Measurements from ENCODE around the gene SPTLC2. TPM values are rescaled to one million over a fixed set of nuclear protein-coding genes. Genes with fewer than 3 reads are reported as not detected.

The SPTLC2 gene
- total RNA-seq, 4 donors from 2014 or later, result 23.5 to 73.6 (median 52.3) TPM

DNA sequence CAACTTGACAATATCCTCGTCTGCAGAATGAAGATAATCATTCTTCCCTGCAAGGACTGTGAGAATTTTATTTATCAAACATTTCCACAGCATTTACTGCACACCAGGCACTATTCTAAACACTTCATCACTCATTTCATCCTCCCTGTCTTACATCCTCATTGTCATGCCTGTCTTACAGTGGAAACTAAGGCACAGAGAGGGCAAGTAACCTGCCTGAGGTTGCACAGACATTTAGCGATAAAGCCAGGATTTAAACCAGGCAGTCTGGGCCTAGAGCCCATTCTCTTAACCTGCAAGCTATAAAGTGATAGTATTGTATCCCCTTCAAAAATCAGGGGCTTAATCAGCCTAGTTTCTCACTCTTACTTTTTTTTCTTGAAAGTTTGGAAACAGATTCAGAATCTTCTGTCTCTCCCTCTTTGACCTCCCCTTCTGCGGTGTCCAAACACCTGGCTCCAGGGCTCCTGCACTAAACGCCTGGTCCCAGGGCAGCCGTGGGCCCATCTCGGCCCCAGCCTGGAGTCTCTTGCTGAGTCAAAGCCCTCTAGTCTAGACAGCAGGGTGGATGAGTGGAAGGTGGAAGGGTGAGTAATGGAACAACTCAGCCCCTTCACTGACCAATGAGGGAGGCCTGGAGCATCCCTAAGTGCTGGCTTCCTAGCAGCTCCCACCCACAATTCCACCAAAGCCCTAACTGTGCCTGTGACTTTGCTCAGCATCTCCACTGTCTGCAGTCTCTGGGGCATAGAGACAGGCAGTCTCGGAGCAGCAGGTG is 130.3 kb downstream of the SPTLC2 start:
- ATAC-seq (ENCODE audit: low FRiP score) (no peak), DNase-seq (ENCODE audit: low spot score) (no peak)
- TF ChIP-seq, protein P1, sequence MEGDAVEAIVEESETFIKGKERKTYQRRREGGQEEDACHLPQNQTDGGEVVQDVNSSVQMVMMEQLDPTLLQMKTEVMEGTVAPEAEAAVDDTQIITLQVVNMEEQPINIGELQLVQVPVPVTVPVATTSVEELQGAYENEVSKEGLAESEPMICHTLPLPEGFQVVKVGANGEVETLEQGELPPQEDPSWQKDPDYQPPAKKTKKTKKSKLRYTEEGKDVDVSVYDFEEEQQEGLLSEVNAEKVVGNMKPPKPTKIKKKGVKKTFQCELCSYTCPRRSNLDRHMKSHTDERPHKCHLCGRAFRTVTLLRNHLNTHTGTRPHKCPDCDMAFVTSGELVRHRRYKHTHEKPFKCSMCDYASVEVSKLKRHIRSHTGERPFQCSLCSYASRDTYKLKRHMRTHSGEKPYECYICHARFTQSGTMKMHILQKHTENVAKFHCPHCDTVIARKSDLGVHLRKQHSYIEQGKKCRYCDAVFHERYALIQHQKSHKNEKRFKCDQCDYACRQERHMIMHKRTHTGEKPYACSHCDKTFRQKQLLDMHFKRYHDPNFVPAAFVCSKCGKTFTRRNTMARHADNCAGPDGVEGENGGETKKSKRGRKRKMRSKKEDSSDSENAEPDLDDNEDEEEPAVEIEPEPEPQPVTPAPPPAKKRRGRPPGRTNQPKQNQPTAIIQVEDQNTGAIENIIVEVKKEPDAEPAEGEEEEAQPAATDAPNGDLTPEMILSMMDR (IDR thresholded peaks at IDR 0.05), result no peak

DNA sequence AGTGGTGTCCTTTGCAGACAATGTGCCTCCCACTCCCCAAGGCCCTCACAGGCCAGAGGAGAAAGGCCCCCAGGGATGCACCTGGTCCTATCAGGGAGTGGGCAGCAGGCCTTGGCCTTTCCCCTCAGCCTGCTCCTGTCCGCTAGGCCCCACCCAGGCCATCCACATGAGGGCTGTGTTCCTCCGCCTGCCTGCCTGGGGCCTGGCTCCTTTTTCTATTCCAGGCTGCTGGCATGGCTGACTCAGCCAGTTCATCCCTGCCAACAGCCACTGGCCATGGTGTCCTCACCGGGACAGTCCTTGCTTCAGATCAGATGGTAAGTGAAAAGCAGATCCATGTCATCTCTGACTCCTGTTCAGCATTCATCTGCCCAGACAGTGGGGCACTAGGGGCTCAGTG is 131.2 kb downstream of the SPTLC2 start:
- no peak for ATAC-seq (ENCODE audit: low FRiP score)
- DNase-seq (ENCODE audit: low spot score), result no peak
- TF ChIP-seq, protein P1 (IDR thresholded peaks at IDR 0.05), result no peak

DNA sequence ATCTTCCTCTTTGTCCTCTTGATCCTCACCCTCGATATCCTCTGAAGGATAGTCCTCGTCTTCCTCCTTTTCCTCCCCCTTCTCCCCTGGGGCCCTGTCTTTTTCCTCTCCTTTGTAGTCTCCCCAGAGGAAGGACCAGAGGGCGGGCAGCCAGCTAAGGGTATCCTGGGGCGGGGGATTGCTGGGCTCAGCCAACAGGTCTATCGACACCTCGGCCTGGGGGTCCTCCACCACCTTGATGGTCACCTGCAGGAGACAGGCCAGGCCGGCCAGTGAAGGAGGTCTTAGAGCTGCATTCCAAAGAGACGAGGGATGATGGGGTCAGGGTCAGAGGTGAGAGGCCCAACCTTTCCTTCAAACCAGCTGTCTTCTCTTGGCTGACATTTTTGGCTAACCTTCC is 134.0 kb downstream of the SPTLC2 start:
- ATAC-seq (ENCODE audit: low FRiP score) (no peak), DNase-seq (ENCODE audit: low spot score) (no peak)
- TF ChIP-seq, protein P1 (IDR thresholded peaks at IDR 0.05), result no peak

DNA sequence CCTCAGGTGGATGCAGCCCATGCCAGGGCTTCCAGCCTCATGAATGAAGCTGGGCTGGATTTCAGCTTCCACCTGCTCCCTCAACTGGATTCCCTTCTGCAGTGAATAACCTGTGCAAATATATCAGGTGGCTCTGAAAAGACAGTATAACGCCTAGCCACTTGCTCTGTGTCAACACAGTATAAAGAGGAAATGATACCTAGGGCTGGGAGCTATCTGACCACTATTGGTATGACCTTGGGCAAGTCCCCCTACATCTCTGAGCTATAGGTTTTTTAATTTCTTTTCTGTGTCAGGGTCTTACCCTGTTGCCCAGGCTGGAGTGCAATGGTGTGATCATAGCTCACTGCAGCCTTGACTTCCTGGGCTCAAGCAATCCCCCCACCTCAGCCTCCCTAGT is 137.6 kb downstream of the SPTLC2 start:
- TF ChIP-seq, protein P1 (IDR thresholded peaks at IDR 0.05), result no peak
- no peak for ATAC-seq (ENCODE audit: low FRiP score)
- no peak for DNase-seq (ENCODE audit: low spot score)

DNA sequence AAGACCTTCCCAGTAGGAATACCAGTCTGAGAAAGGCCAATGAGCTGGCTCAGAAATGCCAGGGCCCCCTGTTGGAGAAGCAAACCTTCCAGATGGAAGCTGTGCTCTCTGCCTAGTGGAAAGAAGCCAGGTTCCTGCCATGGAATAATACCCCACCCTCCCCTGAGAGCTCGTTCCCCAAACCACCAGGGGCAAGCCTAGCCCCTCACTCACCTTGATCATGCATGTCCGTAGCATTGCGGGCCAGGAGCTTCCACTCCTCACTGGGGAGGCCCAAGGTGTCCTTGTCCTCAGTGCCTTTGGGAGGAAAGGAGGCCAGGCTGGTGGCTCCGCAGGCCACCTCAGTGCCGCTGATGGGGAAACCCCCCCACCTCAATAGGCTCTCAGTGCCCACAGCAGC is 138.4 kb downstream of the SPTLC2 start:
- DNase-seq (ENCODE audit: low spot score) (no peak), ATAC-seq (ENCODE audit: low FRiP score) (no peak)
- TF ChIP-seq, protein P1 (IDR thresholded peaks at IDR 0.05), result no peak

DNA sequence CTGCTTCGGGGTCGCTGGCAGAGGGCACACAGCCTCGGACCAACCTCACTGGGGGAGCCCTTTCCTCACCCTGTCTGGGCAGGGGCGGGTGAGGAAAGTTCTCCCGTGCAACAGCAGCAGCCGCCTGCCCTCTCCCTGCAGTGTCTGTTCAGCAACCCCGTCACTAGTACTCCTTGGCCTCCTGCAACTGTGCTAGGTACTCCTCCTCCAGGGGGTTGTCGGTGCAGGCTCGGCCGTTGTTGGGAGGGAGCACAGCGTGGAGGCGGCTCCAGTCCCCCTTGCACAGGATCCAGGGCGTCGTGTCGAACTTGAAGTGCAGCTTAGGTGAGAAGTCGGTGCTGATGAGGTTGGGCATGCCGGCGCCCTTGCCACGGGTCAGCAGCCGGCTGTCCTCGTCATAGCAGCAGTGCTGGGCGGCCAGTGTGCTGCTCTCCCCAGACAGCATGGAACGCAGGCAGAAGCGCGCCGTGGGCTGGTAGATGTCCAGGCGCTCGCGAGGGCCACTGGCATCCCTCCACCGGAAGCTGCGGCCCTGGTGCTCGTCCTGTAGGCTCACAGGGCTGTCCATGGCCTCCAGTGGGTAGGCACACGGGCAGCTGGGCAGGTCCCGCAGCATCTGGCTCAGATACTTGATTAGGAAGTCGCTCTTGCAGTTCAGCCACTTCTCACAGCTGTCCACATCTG is 140.9 kb downstream of the SPTLC2 start:
- DNase-seq (ENCODE audit: low spot score) (no peak), ATAC-seq (ENCODE audit: low FRiP score) (no peak)
- TF ChIP-seq, protein P1 (IDR thresholded peaks at IDR 0.05), result no peak

All from omental fat pad (tissue), 4 donors.